ENCODE results near the gene TXNRD3. TPM values are rescaled to one million over a fixed set of nuclear protein-coding genes. Genes with fewer than 3 reads are reported as not detected.

Gene TXNRD3
- polyA plus RNA-seq, 3 donors: 0.57 to 1.7 (median 0.90) TPM

- no peak overlapping the region for H3K4me3 ChIP-seq (replicated peaks in 1 of 3; ENCODE audit: low read depth in 2 of 3, low read length in 3 of 3)
- Mint-ChIP-seq H3K4me3 (no peak overlapping the region), H3K36me3 (peaks cover 0 to 2% of the 10 kb centered on the region in 2 donors), H3K27me3 (ENCODE audit: low read depth in 3 of 3) (peaks cover 0 to 2% (median 0%) of the 10 kb centered on the region in 3 donors), H3K9me3 (peaks cover 0 to 2% (median 0%) of the 10 kb centered on the region in 7 donors), H3K27ac (no peak overlapping the region), H3K4me1 (no peaks in the 10 kb centered on the region)
- no peaks in the 10 kb centered on the region for H4K20me1 ChIP-seq (ENCODE audit: insufficient read depth, low read length)
- H3K79me2 ChIP-seq (ENCODE audit: insufficient read depth, low read length): no peaks in the 10 kb centered on the region
- no peak overlapping the region for H3K27ac ChIP-seq (ENCODE audit: low read depth in 1 of 2, low read length in 2 of 2)
- no peak overlapping the region for H3K4me2 ChIP-seq (replicated peaks; ENCODE audit: extremely low read depth, low read length, poor library complexity, severe bottlenecking)
- H3K9ac ChIP-seq (ENCODE audit: insufficient read depth, low read length, poor library complexity, severe bottlenecking): no peak overlapping the region
- no peak overlapping the region for H2AFZ ChIP-seq (ENCODE audit: insufficient read depth, low read depth, low read length, poor library complexity, severe bottlenecking)
- intact Hi-C loops (cut with micrococcal nuclease): no loop called here
- TF ChIP-seq CTCF (IDR thresholded peaks at IDR 0.05): no peak
- no CpG with 5 or more reads among the region's 1 CpG for WGBS (ENCODE audit: insufficient coverage)
- H3K9me3 ChIP-seq (replicated peaks in 1 of 2; ENCODE audit: control insufficient read depth in 1 of 2, insufficient read depth in 1 of 2, low read length in 2 of 2): no peaks in the 10 kb centered on the region
- no peaks in the 10 kb centered on the region for H3K27me3 ChIP-seq (ENCODE audit: control insufficient read depth in 2 of 2, insufficient read depth in 2 of 2, low read length in 2 of 2)
- no peak for DNase-seq
- H3K4me1 ChIP-seq (ENCODE audit: control insufficient read depth in 1 of 2, insufficient read depth in 2 of 2, low read length in 2 of 2): no peaks in the 10 kb centered on the region
- no peaks in the 10 kb centered on the region for H3K36me3 ChIP-seq (replicated peaks in 1 of 2; ENCODE audit: control insufficient read depth in 1 of 2, insufficient read depth in 2 of 2, low read length in 2 of 2)
Measured at GRCh38 chr3:126646674-126647073, 8.2 kb downstream of the TXNRD3 start.

GRCh38 chr3:126644615-126645014, 10.3 kb downstream of the TXNRD3 start:
- no peaks in the 10 kb centered on the region for H3K4me1 ChIP-seq (ENCODE audit: control insufficient read depth in 1 of 2, insufficient read depth in 2 of 2, low read length in 2 of 2)
- peaks cover 0 to 1% (median 0%) of the 10 kb centered on the region in 3 donors for H3K27me3 Mint-ChIP-seq (ENCODE audit: low read depth in 3 of 3)
- H3K4me3 ChIP-seq (replicated peaks in 1 of 3; ENCODE audit: low read depth in 2 of 3, low read length in 3 of 3): no peak overlapping the region
- H3K36me3 ChIP-seq (replicated peaks in 1 of 2; ENCODE audit: control insufficient read depth in 1 of 2, insufficient read depth in 2 of 2, low read length in 2 of 2): no peaks in the 10 kb centered on the region
- peaks cover 0 to 2% of the 10 kb centered on the region in 2 donors for H3K36me3 Mint-ChIP-seq
- no peak overlapping the region for H3K27ac Mint-ChIP-seq
- no peak for DNase-seq
- no peaks in the 10 kb centered on the region for H3K79me2 ChIP-seq (ENCODE audit: insufficient read depth, low read length)
- TF ChIP-seq CTCF (IDR thresholded peaks at IDR 0.05): no peak
- no peaks in the 10 kb centered on the region for H3K9me3 ChIP-seq (replicated peaks in 1 of 2; ENCODE audit: control insufficient read depth in 1 of 2, insufficient read depth in 1 of 2, low read length in 2 of 2)
- 89% methylated on average over 1 of the region's 2 CpGs for WGBS (ENCODE audit: insufficient coverage)
- no peak overlapping the region for H3K4me3 Mint-ChIP-seq
- H2AFZ ChIP-seq (ENCODE audit: insufficient read depth, low read depth, low read length, poor library complexity, severe bottlenecking): no peak overlapping the region
- no peaks in the 10 kb centered on the region for H3K4me1 Mint-ChIP-seq
- intact Hi-C loops (cut with micrococcal nuclease): no loop called here
- no peak overlapping the region for H3K27ac ChIP-seq (ENCODE audit: low read depth in 1 of 2, low read length in 2 of 2)
- H4K20me1 ChIP-seq (ENCODE audit: insufficient read depth, low read length): no peaks in the 10 kb centered on the region
- H3K4me2 ChIP-seq (replicated peaks; ENCODE audit: extremely low read depth, low read length, poor library complexity, severe bottlenecking): no peak overlapping the region
- peaks cover 0 to 2% (median 0%) of the 10 kb centered on the region in 7 donors for H3K9me3 Mint-ChIP-seq
- H3K27me3 ChIP-seq (ENCODE audit: control insufficient read depth in 2 of 2, insufficient read depth in 2 of 2, low read length in 2 of 2): no peaks in the 10 kb centered on the region
- no peak overlapping the region for H3K9ac ChIP-seq (ENCODE audit: insufficient read depth, low read length, poor library complexity, severe bottlenecking)
